Measurements from ENCODE around the gene TPH2. TPM values are rescaled to one million over a fixed set of nuclear protein-coding genes. Genes with fewer than 3 reads are reported as not detected.

The TPH2 gene
- total RNA-seq, 6 experiments from 2014 or later = 0.13 TPM; not detected in 5

DNA sequence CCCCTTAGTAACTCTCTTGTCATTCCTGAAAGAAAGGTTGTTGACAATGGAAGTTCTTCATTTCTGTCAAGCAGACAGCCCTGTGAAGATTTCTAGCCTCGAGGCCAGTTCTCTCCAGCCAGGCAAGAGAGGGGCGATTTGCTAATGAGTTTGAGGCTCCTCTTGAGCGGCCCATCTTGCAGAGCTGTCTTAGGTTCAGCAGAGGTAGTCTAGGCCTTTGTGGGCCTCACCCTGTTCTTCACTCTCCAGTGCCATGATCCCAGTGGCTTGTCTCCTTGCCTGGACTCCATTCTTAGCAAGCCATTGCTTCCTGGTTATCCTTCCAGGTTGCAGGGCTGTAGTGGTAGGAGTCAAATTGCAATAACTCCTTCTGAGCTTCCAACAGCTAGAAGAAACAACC lies 9.7 kb downstream of the TPH2 start:
- Histone ChIP-seq H3K4me3 (no peak overlapping the region), H3K36me3 (no peaks in the 10 kb centered on the region), H3K4me1 (peaks cover 0 to 20% (median 5%) of the 10 kb centered on the region in 4 donors), H3K9me3 (no peaks in the 10 kb centered on the region), H3K27me3 (no peaks in the 10 kb centered on the region), H3K27ac (peak overlapping the region in 1 of 3 donors; percentile 47)
- ATAC-seq (no peak), DNase-seq (no peak)
- TF ChIP-seq, protein P1, sequence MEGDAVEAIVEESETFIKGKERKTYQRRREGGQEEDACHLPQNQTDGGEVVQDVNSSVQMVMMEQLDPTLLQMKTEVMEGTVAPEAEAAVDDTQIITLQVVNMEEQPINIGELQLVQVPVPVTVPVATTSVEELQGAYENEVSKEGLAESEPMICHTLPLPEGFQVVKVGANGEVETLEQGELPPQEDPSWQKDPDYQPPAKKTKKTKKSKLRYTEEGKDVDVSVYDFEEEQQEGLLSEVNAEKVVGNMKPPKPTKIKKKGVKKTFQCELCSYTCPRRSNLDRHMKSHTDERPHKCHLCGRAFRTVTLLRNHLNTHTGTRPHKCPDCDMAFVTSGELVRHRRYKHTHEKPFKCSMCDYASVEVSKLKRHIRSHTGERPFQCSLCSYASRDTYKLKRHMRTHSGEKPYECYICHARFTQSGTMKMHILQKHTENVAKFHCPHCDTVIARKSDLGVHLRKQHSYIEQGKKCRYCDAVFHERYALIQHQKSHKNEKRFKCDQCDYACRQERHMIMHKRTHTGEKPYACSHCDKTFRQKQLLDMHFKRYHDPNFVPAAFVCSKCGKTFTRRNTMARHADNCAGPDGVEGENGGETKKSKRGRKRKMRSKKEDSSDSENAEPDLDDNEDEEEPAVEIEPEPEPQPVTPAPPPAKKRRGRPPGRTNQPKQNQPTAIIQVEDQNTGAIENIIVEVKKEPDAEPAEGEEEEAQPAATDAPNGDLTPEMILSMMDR (IDR thresholded peaks at IDR 0.05) = no peak
- TF ChIP-seq POLR2A (IDR thresholded peaks at IDR 0.05) = no peak
- 67% methylated on average over 2 of the region's 3 CpGs for WGBS (ENCODE audit: insufficient coverage, low coverage, low lambda C conversion rate, missing lambda C conversion rate)
- intact Hi-C loops (cut with DNase I) = no loop called here

DNA sequence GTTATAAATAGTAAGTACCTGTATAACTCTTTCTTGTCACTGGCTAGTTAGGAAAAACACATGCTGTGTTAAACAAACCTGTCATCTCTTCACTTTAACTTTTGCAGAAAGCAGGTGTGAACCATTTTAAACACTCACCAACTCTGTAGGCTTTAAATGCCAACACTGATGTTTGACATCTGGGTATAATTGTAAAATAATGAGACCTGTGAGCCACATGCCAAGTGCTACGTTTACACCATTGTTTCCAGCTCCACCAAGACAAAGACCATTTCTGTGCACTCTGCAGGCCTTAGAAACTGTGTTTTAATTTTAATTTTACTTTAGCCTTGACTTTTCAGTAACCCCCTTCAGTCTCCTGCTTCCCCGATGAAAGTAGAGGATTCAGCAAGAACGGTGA lies 11.0 kb downstream of the TPH2 start:
- H3K27me3 ChIP-seq = no peaks in the 10 kb centered on the region
- WGBS (ENCODE audit: insufficient coverage, low coverage, low lambda C conversion rate, missing lambda C conversion rate) = 59% methylated on average over 3 of the region's 3 CpGs
- no peaks in the 10 kb centered on the region for H3K36me3 ChIP-seq
- H3K27ac ChIP-seq = no peak overlapping the region
- ATAC-seq (no peak), DNase-seq (no peak)
- TF ChIP-seq, protein P1 (IDR thresholded peaks at IDR 0.05) = no peak
- no peak for TF ChIP-seq POLR2A (IDR thresholded peaks at IDR 0.05)
- H3K9me3 ChIP-seq = no peaks in the 10 kb centered on the region
- H3K4me1 ChIP-seq = peaks cover 0 to 28% (median 8%) of the 10 kb centered on the region in 4 donors
- H3K4me3 ChIP-seq = no peak overlapping the region
- intact Hi-C loops (cut with DNase I) = no loop called here

DNA sequence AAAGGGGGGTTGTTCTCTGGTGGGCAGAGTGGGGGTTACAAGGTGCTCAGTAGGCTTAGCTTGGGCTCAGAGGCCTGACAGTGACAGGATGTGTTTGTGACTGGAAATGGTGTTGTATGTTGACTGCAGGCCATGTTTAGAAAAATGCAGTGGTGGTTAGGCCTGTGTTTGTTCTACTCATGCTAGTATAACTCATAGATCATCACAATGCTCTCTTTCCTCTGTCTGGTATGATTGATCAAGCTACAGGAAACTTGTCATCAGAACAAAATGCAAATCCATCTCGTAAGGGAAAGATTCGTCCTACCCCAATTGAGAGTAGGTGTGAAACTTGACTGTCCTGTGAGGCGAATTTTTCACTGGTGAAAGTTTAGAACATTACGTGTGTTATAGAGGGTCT lies 11.8 kb downstream of the TPH2 start:
- intact Hi-C loops (cut with DNase I) = no loop called here
- ATAC-seq (no peak), DNase-seq (no peak)
- Histone ChIP-seq H3K4me1 (peaks cover 0 to 32% (median 12%) of the 10 kb centered on the region in 4 donors), H3K4me3 (no peak overlapping the region), H3K27ac (no peak overlapping the region), H3K9me3 (no peaks in the 10 kb centered on the region), H3K36me3 (no peaks in the 10 kb centered on the region), H3K27me3 (no peaks in the 10 kb centered on the region)
- TF ChIP-seq, protein P1 (IDR thresholded peaks at IDR 0.05) = no peak
- no peak for TF ChIP-seq POLR2A (IDR thresholded peaks at IDR 0.05)
- 88% methylated on average over 4 of the region's 4 CpGs for WGBS (ENCODE audit: insufficient coverage, low coverage, low lambda C conversion rate, missing lambda C conversion rate)

DNA sequence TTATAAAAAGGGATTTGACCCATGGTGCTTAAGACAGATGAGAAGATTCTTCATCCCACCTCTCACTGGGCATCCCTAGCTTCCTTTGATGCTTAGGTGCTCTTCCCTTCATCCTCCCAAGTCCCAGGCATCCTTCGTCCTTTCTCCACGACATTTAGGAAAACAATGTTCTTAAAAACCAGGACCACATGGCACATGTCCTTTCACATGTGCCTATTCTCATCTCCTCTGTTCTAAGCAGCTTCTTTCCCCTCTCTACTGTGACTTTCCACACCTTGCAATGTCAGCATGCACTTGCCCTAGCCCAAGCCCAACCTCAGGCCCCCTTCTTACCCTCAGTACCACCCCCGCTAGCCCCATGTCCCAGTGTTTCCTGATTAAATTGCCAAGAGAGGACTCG lies 12.2 kb downstream of the TPH2 start:
- Histone ChIP-seq H3K27ac (no peak overlapping the region), H3K36me3 (no peaks in the 10 kb centered on the region), H3K4me3 (no peak overlapping the region), H3K9me3 (no peaks in the 10 kb centered on the region), H3K27me3 (no peaks in the 10 kb centered on the region), H3K4me1 (peaks cover 0 to 36% (median 14%) of the 10 kb centered on the region in 4 donors)
- DNase-seq (no peak), ATAC-seq (no peak)
- intact Hi-C loops (cut with DNase I) = no loop called here
- 84% methylated on average over 3 of the region's 4 CpGs for WGBS (ENCODE audit: insufficient coverage, low coverage, low lambda C conversion rate, missing lambda C conversion rate)
- no peak for TF ChIP-seq POLR2A (IDR thresholded peaks at IDR 0.05)
- TF ChIP-seq, protein P1 (IDR thresholded peaks at IDR 0.05) = no peak
